A673 (cell line): ENCODE results near the gene C19orf85. TPM values are rescaled to one million over a fixed set of nuclear protein-coding genes. Genes with fewer than 3 reads are reported as not detected.

ENCODE experiments used
- BruUV-seq: library from RNA; stranded (reverse); fragments of 400-500 nt; replicated peaks from 2 replicates; lab custom pipeline; 2021; lab: Mats Ljungman, UMichigan
- CTCF ChIA-PET: fragments of 300-600 bp; sonication (Branson Sonifier 250); formaldehyde crosslinking; loops from one replicate; lab custom pipeline; 2022; ENCODE audit warnings: antibody characterized with exemption; lab: Charles Lee
- POLR2A ChIA-PET: fragments of 300-600 bp; sonication (Branson Sonifier 250); formaldehyde crosslinking; loops from one replicate; lab custom pipeline; 2022; ENCODE audit warnings: antibody characterized with exemption; ENCODE audit not compliant: low non-redundant PET; lab: Charles Lee
- DNase-seq: peaks from one replicate; pipeline ENCODE4 v3.0.0-alpha.2; 2015; ENCODE audit warnings: low spot score
- H3K27ac ChIP-seq: fragments of 200-600 bp; sonication (generic); 2 replicates; pipeline ENCODE4 v1.5.1; 2016; ENCODE audit warnings: mixed run types, low read depth, mild to moderate bottlenecking, mixed read lengths, antibody characterized with exemption, low read length; ENCODE audit not compliant: poor library complexity, severe bottlenecking
- H3K27me3 ChIP-seq: fragments of 200-600 bp; sonication (generic); replicated peaks from 2 replicates; pipeline ENCODE4 v1.6.1; 2017; ENCODE audit warnings: mixed run types, low read depth, mild to moderate bottlenecking, mixed read lengths, antibody characterized with exemption, low read length; ENCODE audit not compliant: insufficient read depth, poor library complexity
- H3K36me3 ChIP-seq: fragments of 200-600 bp; sonication (generic); 2 replicates; pipeline ENCODE4 v1.6.1; 2016; ENCODE audit warnings: mixed run types, mild to moderate bottlenecking, mixed read lengths, antibody characterized with exemption, low read length; ENCODE audit not compliant: insufficient read depth, poor library complexity, severe bottlenecking
- H3K4me1 ChIP-seq: fragments of 200-600 bp; sonication (generic); 2 replicates; pipeline ENCODE4 v1.6.1; 2017; ENCODE audit warnings: mixed run types, mild to moderate bottlenecking, mixed read lengths, antibody characterized with exemption, low read length; ENCODE audit not compliant: insufficient read depth, poor library complexity, severe bottlenecking
- H3K4me3 ChIP-seq: fragments of 200-600 bp; sonication (generic); 2 replicates; pipeline ENCODE4 v1.5.1; 2016; ENCODE audit warnings: low read depth, mixed run types, mild to moderate bottlenecking, mixed read lengths, low read length; ENCODE audit not compliant: poor library complexity, severe bottlenecking
- H3K9me3 ChIP-seq: fragments of 200-600 bp; sonication (generic); 2 replicates; pipeline ENCODE4 v1.6.1; 2016; ENCODE audit warnings: mixed run types, low read depth, mild to moderate bottlenecking, mixed read lengths, antibody characterized with exemption, low read length; ENCODE audit not compliant: poor library complexity, severe bottlenecking
- EZH2 ChIP-seq: fragments of 200-600 bp; sonication (generic); IDR thresholded peaks from 2 replicates; pipeline ENCODE4 v1.6.1; 2017; ENCODE audit warnings: borderline replicate concordance, low read depth, mild to moderate bottlenecking, mixed read lengths, antibody characterized with exemption, low read length; ENCODE audit not compliant: poor library complexity, severe bottlenecking
- intact Hi-C: fragments of 100-400 bp; cut with micrococcal nuclease; formaldehyde crosslinking; loops from one replicate; pipeline ENCODE4 v1.10.0; 2022; ENCODE audit not compliant: unreplicated experiment
- total RNA-seq: library from RNA; stranded (reverse); gene quantifications from 2 replicates; pipeline ENCODE4 v1.2.3, GENCODE V29; 2021
- TF ChIP-seq, protein P1 (sequence below): fragments of 300-800, 200-600 bp; sonication (generic); conservative IDR thresholded peaks from 2 replicates; pipeline ENCODE4 v1.5.1; 2017; ENCODE audit warnings: low read depth, mild to moderate bottlenecking, antibody characterized with exemption, low read length, moderate library complexity, mixed read lengths

C19orf85 gene
- total RNA-seq, 1 experiment from 2014 or later: not detected

DNA sequence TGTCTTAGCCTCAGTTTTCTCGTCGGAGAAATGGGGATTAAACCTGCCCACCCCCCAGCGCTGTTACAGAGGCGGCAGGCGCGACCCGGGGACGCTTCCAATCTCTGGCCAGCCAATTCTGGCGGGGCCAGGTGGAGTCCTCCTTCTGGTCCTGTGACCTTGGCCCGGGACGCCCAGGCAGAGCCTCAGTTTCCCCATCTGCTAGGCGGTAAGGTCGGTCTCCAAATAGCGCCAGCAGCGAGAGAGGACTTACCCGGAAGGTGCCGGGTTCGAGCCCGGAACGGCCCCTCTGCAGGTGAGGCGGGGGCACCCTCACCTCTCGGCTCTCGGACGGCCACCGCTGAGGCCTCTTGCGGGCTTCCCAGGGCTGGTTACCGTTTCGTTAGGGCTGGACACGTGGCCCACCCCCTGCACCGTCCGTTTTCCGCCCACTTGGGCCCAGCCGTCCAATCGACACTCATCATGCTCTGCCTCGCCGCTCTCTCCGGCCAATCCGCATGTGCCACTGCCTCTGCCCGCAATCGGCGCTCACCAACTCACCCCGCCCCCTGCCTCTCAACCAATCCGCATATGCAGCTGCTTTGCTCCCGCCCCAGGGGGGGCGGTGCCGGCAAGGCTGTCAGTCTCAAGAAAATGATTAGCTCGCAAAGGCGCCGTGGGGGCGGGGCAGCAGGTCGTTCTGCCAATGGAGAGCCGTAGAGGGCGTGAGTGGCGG is 3.1 kb downstream of the C19orf85 start, which contains the start of gene ISOC2:
ISOC2 (minus strand) TSS at position 384 of the 715 bp plus-strand sequence. CDS start 5,156 bp downstream, outside the sequence.
- Histone ChIP-seq H3K36me3 (no peaks in the 10 kb centered on the region), H3K9me3 (no peaks in the 10 kb centered on the region), H3K27ac (peak within 1 kb of the TSS; percentile 91), H3K27me3 (no peaks in the 10 kb centered on the region), H3K4me1 (peaks cover 38% of the 10 kb centered on the region), H3K4me3 (peak within 1 kb of the TSS; percentile 78)
- no TSS peak for BruUV-seq
- peak; percentile 100 for DNase-seq
- ChIA-PET POLR2A (no interaction called here), CTCF (interaction anchor here (0.5 to 1.1 kb wide), 4 partner anchors 42 to 260 kb away, joined by 3 to 4 read pairs (median 3); no protein-coding TSS in a partner anchor)
- TF ChIP-seq EZH2: no peak
- TF ChIP-seq, protein P1, sequence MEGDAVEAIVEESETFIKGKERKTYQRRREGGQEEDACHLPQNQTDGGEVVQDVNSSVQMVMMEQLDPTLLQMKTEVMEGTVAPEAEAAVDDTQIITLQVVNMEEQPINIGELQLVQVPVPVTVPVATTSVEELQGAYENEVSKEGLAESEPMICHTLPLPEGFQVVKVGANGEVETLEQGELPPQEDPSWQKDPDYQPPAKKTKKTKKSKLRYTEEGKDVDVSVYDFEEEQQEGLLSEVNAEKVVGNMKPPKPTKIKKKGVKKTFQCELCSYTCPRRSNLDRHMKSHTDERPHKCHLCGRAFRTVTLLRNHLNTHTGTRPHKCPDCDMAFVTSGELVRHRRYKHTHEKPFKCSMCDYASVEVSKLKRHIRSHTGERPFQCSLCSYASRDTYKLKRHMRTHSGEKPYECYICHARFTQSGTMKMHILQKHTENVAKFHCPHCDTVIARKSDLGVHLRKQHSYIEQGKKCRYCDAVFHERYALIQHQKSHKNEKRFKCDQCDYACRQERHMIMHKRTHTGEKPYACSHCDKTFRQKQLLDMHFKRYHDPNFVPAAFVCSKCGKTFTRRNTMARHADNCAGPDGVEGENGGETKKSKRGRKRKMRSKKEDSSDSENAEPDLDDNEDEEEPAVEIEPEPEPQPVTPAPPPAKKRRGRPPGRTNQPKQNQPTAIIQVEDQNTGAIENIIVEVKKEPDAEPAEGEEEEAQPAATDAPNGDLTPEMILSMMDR: no peak
- intact Hi-C loops: loop anchor here (5.0 kb wide), 1 partner anchor 146 kb away; the partner anchor contains the start of gene ZNF865

DNA sequence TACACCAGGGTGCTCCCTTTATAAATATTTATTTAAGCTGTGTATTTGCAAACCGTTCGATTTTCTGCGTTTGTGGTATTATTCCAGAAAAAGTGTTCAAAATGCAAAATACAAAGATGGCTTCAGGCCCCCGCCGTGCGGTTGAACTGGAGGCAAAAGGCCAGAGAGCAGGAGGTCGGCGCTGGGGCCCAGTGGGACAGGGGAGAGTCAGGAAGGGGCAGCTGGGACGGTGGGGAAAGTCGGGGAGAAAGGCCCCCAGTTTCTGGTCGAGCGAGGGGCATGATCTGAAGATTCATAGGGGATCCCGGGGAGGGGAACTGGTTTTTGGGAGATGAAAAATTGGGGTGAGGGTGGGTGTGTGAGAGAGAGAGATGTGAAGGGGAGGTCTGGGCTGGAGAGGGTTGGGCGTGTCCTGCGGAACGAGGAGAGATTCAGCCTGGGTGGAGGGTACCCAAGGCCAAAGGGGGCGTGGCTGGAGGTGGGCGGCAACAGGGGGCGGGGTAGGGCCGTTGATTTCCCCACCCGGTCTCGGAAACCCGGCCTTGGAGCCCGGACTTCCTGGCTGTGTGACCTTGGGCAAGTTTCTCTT is 3.8 kb downstream of the C19orf85 start:
- no peak for TF ChIP-seq EZH2
- TF ChIP-seq, protein P1: no peak
- intact Hi-C loops: loop anchor here (5.0 kb wide), 1 partner anchor 147 kb away; the partner anchor contains the start of gene ZNF865
- CTCF ChIA-PET: no interaction called here

DNA sequence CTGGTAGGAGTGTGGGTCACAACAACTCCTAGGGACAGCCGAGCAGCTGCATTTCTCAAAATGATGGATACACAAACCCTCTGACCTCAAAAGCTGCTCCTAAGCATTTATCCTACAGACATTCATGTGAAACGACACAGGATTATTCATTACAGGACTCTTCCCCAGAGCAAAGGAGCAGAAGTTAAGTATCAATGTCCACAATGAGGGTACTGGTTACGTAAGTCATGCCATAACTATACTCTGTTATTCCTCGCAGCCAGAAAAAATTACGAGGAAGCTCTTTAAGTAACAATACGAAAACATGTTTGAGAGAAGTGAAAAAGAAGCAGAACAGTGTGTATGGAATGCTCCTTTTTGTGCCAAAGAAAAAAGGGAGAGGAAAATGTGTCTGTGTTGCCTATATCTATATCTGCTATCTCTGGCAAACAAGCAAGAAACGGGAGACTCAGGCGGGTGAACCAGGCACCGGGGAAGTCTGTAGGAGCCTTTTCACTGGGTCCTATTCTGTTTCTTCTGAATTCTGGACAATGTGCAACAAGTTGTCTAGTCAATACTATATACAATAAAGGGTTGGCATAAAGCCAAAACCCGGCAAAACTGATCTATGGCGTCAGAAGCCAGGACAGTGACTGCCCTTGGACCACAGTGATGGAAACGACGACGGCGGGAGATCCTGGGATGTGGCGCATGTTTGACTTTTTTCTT is 4.4 kb downstream of the C19orf85 start:
- peak overlapping the region; percentile 78 for H3K4me3 ChIP-seq
- intact Hi-C loops: loop anchor here (5.0 kb wide), 1 partner anchor 147 kb away; the partner anchor contains the start of gene ZNF865
- BruUV-seq: TSS peak; percentile 77
- TF ChIP-seq, protein P1: no peak
- no peak for TF ChIP-seq EZH2
- ChIA-PET POLR2A (no interaction called here), CTCF (no interaction called here)
- H3K4me1 ChIP-seq: peaks cover 38% of the 10 kb centered on the region
- no peaks in the 10 kb centered on the region for H3K27me3 ChIP-seq
- no peaks in the 10 kb centered on the region for H3K36me3 ChIP-seq
- DNase-seq: peak; percentile 37
- H3K27ac ChIP-seq: peak overlapping the region; percentile 91
- H3K9me3 ChIP-seq: no peaks in the 10 kb centered on the region

More for the DNA sequence above, 3.8 kb downstream of the C19orf85 start:
- POLR2A ChIA-PET: no interaction called here
- BruUV-seq: no TSS peak
- Histone ChIP-seq H3K4me1 (peaks cover 38% of the 10 kb centered on the region), H3K27ac (peak overlapping the region; percentile 91), H3K27me3 (no peaks in the 10 kb centered on the region), H3K4me3 (peak overlapping the region; percentile 78), H3K9me3 (no peaks in the 10 kb centered on the region), H3K36me3 (no peaks in the 10 kb centered on the region)
- peak; percentile 83 for DNase-seq
